HL-60/S4 treated with retinoic acid at 250 ng/mL for 4 days and 3 days (cell line): ENCODE data around the gene THUMPD3.

Experiments
- in situ Hi-C: fragments of 300-500 bp; cut with MboI; formaldehyde crosslinking; loops from 2 replicates; pipeline ENCODE4 v1.7.0; 2022; ENCODE audit warnings: low sequenced_read_pairs

Gene THUMPD3

GRCh38 chr3:9362731-9363530, at the start of gene THUMPD3:
Gene THUMPD3 (plus strand): TSS chr3:9363054. CDS start chr3:9365069, 2,015 bp downstream.
- in situ Hi-C loops: no loop called here

- in situ Hi-C loops: no loop called here
Observed at GRCh38 chr3:9314796-9315195, 48.1 kb upstream of the THUMPD3 start.

GRCh38 chr3:9316881-9317361, 45.9 kb upstream of the THUMPD3 start:
- in situ Hi-C loops: no loop called here

GRCh38 chr3:9322780-9323179, 40.1 kb upstream of the THUMPD3 start:
- in situ Hi-C loops: no loop called here

GRCh38 chr3:9324944-9325343, 37.9 kb upstream of the THUMPD3 start:
- in situ Hi-C loops: no loop called here

GRCh38 chr3:9327578-9327977, 35.3 kb upstream of the THUMPD3 start:
- in situ Hi-C loops: no loop called here

GRCh38 chr3:9330166-9330703, 32.6 kb upstream of the THUMPD3 start:
- in situ Hi-C loops: no loop called here

GRCh38 chr3:9331171-9331570, 31.7 kb upstream of the THUMPD3 start:
- in situ Hi-C loops: no loop called here

GRCh38 chr3:9332250-9333030, 30.4 kb upstream of the THUMPD3 start:
- in situ Hi-C loops: no loop called here

- in situ Hi-C loops: no loop called here
Observed at GRCh38 chr3:9339761-9340471, 22.9 kb upstream of the THUMPD3 start.

GRCh38 chr3:9340472-9340902, 22.4 kb upstream of the THUMPD3 start:
- in situ Hi-C loops: no loop called here

- in situ Hi-C loops: no loop called here
Observed at GRCh38 chr3:9342696-9343095, 20.2 kb upstream of the THUMPD3 start.

GRCh38 chr3:9343115-9343514, 19.7 kb upstream of the THUMPD3 start:
- in situ Hi-C loops: no loop called here

- in situ Hi-C loops: no loop called here
Observed at GRCh38 chr3:9345041-9345440, 17.8 kb upstream of the THUMPD3 start.

GRCh38 chr3:9346141-9346540, 16.7 kb upstream of the THUMPD3 start:
- in situ Hi-C loops: no loop called here

GRCh38 chr3:9347081-9347480, 15.8 kb upstream of the THUMPD3 start:
- in situ Hi-C loops: no loop called here

- in situ Hi-C loops: no loop called here
Observed at GRCh38 chr3:9347887-9348286, 15.0 kb upstream of the THUMPD3 start.

GRCh38 chr3:9349321-9350117, 13.3 kb upstream of the THUMPD3 start:
- in situ Hi-C loops: no loop called here

GRCh38 chr3:9351709-9352126, 11.1 kb upstream of the THUMPD3 start:
- in situ Hi-C loops: no loop called here
